ENCODE results near the gene RBMS2.
A peak's percentile ranks its signal among the peaks of the same experiment; 100 is the strongest.

Gene RBMS2
- 2.4 to 5.8 (median 5.6) reads per million in 3 donors for total RNA-seq

GRCh38 chr12:56521590-56522371 is at the start of gene RBMS2:
RBMS2 (plus strand) TSS chr12:56521820; CDS start chr12:56522024, 204 bp downstream.
- H3K4me3 ChIP-seq (ENCODE audit: insufficient read depth, low read depth, low read length, poor library complexity, severe bottlenecking): peak within 1 kb of the TSS; percentile 41
- DNase-seq: peak; percentile 15 to 23 (median 15)
- no peaks in the 10 kb centered on the region for H3K27me3 ChIP-seq (replicated peaks; ENCODE audit: control insufficient read depth, insufficient read depth, low read length, poor library complexity, severe bottlenecking)
- H3K4me1 ChIP-seq (ENCODE audit: control insufficient read depth, insufficient read depth, low read length, poor library complexity, severe bottlenecking): no peaks in the 10 kb centered on the region
- H3K36me3 ChIP-seq (ENCODE audit: control insufficient read depth, insufficient read depth, low read length): no peaks in the 10 kb centered on the region
- peak within 1 kb of the TSS; percentile 32 for H3K27ac ChIP-seq (ENCODE audit: insufficient read depth, low read length, poor library complexity, severe bottlenecking)
- H3K9me3 ChIP-seq (ENCODE audit: control insufficient read depth, low read length): no peaks in the 10 kb centered on the region

- no peaks in the 10 kb centered on the region for H3K27me3 ChIP-seq (replicated peaks; ENCODE audit: control insufficient read depth, insufficient read depth, low read length, poor library complexity, severe bottlenecking)
- DNase-seq: no peak
- H3K27ac ChIP-seq (ENCODE audit: insufficient read depth, low read length, poor library complexity, severe bottlenecking): no peak overlapping the region
- no peaks in the 10 kb centered on the region for H3K9me3 ChIP-seq (ENCODE audit: control insufficient read depth, low read length)
- H3K36me3 ChIP-seq (ENCODE audit: control insufficient read depth, insufficient read depth, low read length): no peaks in the 10 kb centered on the region
- H3K4me1 ChIP-seq (ENCODE audit: control insufficient read depth, insufficient read depth, low read length, poor library complexity, severe bottlenecking): peaks cover 4% of the 10 kb centered on the region
- no peak overlapping the region for H3K4me3 ChIP-seq (ENCODE audit: insufficient read depth, low read depth, low read length, poor library complexity, severe bottlenecking)
Measured at GRCh38 chr12:56474389-56474788, 47.2 kb upstream of the RBMS2 start.

- Histone ChIP-seq H3K27ac (ENCODE audit: insufficient read depth, low read length, poor library complexity, severe bottlenecking) (no peak overlapping the region), H3K4me3 (ENCODE audit: insufficient read depth, low read depth, low read length, poor library complexity, severe bottlenecking) (no peak overlapping the region), H3K9me3 (ENCODE audit: control insufficient read depth, low read length) (no peaks in the 10 kb centered on the region), H3K4me1 (ENCODE audit: control insufficient read depth, insufficient read depth, low read length, poor library complexity, severe bottlenecking) (no peaks in the 10 kb centered on the region), H3K27me3 (replicated peaks; ENCODE audit: control insufficient read depth, insufficient read depth, low read length, poor library complexity, severe bottlenecking) (no peaks in the 10 kb centered on the region), H3K36me3 (ENCODE audit: control insufficient read depth, insufficient read depth, low read length) (no peaks in the 10 kb centered on the region)
- DNase-seq: no peak
Measured at GRCh38 chr12:56476143-56476542, 45.5 kb upstream of the RBMS2 start.

- DNase-seq: no peak
- no peak overlapping the region for H3K4me3 ChIP-seq (ENCODE audit: insufficient read depth, low read depth, low read length, poor library complexity, severe bottlenecking)
- no peaks in the 10 kb centered on the region for H3K9me3 ChIP-seq (ENCODE audit: control insufficient read depth, low read length)
- no peak overlapping the region for H3K27ac ChIP-seq (ENCODE audit: insufficient read depth, low read length, poor library complexity, severe bottlenecking)
- H3K27me3 ChIP-seq (replicated peaks; ENCODE audit: control insufficient read depth, insufficient read depth, low read length, poor library complexity, severe bottlenecking): no peaks in the 10 kb centered on the region
- H3K36me3 ChIP-seq (ENCODE audit: control insufficient read depth, insufficient read depth, low read length): no peaks in the 10 kb centered on the region
- no peaks in the 10 kb centered on the region for H3K4me1 ChIP-seq (ENCODE audit: control insufficient read depth, insufficient read depth, low read length, poor library complexity, severe bottlenecking)
Measured at GRCh38 chr12:56476972-56477432, 44.6 kb upstream of the RBMS2 start.

- no peak overlapping the region for H3K27ac ChIP-seq (ENCODE audit: insufficient read depth, low read length, poor library complexity, severe bottlenecking)
- H3K36me3 ChIP-seq (ENCODE audit: control insufficient read depth, insufficient read depth, low read length): no peaks in the 10 kb centered on the region
- no peaks in the 10 kb centered on the region for H3K27me3 ChIP-seq (replicated peaks; ENCODE audit: control insufficient read depth, insufficient read depth, low read length, poor library complexity, severe bottlenecking)
- H3K4me1 ChIP-seq (ENCODE audit: control insufficient read depth, insufficient read depth, low read length, poor library complexity, severe bottlenecking): no peaks in the 10 kb centered on the region
- H3K4me3 ChIP-seq (ENCODE audit: insufficient read depth, low read depth, low read length, poor library complexity, severe bottlenecking): no peak overlapping the region
- DNase-seq: no peak
- H3K9me3 ChIP-seq (ENCODE audit: control insufficient read depth, low read length): no peaks in the 10 kb centered on the region
Measured at GRCh38 chr12:56477521-56478225, 43.9 kb upstream of the RBMS2 start.

- no peaks in the 10 kb centered on the region for H3K9me3 ChIP-seq (ENCODE audit: control insufficient read depth, low read length)
- no peak overlapping the region for H3K27ac ChIP-seq (ENCODE audit: insufficient read depth, low read length, poor library complexity, severe bottlenecking)
- no peaks in the 10 kb centered on the region for H3K27me3 ChIP-seq (replicated peaks; ENCODE audit: control insufficient read depth, insufficient read depth, low read length, poor library complexity, severe bottlenecking)
- no peaks in the 10 kb centered on the region for H3K36me3 ChIP-seq (ENCODE audit: control insufficient read depth, insufficient read depth, low read length)
- DNase-seq: no peak
- no peaks in the 10 kb centered on the region for H3K4me1 ChIP-seq (ENCODE audit: control insufficient read depth, insufficient read depth, low read length, poor library complexity, severe bottlenecking)
- H3K4me3 ChIP-seq (ENCODE audit: insufficient read depth, low read depth, low read length, poor library complexity, severe bottlenecking): no peak overlapping the region
Measured at GRCh38 chr12:56479625-56480024, 42.0 kb upstream of the RBMS2 start.

- H3K27me3 ChIP-seq (replicated peaks; ENCODE audit: control insufficient read depth, insufficient read depth, low read length, poor library complexity, severe bottlenecking): no peaks in the 10 kb centered on the region
- no peaks in the 10 kb centered on the region for H3K9me3 ChIP-seq (ENCODE audit: control insufficient read depth, low read length)
- no peak overlapping the region for H3K27ac ChIP-seq (ENCODE audit: insufficient read depth, low read length, poor library complexity, severe bottlenecking)
- peaks cover 10% of the 10 kb centered on the region for H3K4me1 ChIP-seq (ENCODE audit: control insufficient read depth, insufficient read depth, low read length, poor library complexity, severe bottlenecking)
- no peak overlapping the region for H3K4me3 ChIP-seq (ENCODE audit: insufficient read depth, low read depth, low read length, poor library complexity, severe bottlenecking)
- no peak for DNase-seq
- H3K36me3 ChIP-seq (ENCODE audit: control insufficient read depth, insufficient read depth, low read length): no peaks in the 10 kb centered on the region
Measured at GRCh38 chr12:56484566-56484965, 37.1 kb upstream of the RBMS2 start.

GRCh38 chr12:56486694-56487093 is 34.9 kb upstream of the RBMS2 start:
- H3K27me3 ChIP-seq (replicated peaks; ENCODE audit: control insufficient read depth, insufficient read depth, low read length, poor library complexity, severe bottlenecking): no peaks in the 10 kb centered on the region
- H3K36me3 ChIP-seq (ENCODE audit: control insufficient read depth, insufficient read depth, low read length): no peaks in the 10 kb centered on the region
- no peak overlapping the region for H3K4me3 ChIP-seq (ENCODE audit: insufficient read depth, low read depth, low read length, poor library complexity, severe bottlenecking)
- DNase-seq: no peak
- no peaks in the 10 kb centered on the region for H3K9me3 ChIP-seq (ENCODE audit: control insufficient read depth, low read length)
- no peak overlapping the region for H3K27ac ChIP-seq (ENCODE audit: insufficient read depth, low read length, poor library complexity, severe bottlenecking)
- peaks cover 10% of the 10 kb centered on the region for H3K4me1 ChIP-seq (ENCODE audit: control insufficient read depth, insufficient read depth, low read length, poor library complexity, severe bottlenecking)

GRCh38 chr12:56487448-56488040 is 34.1 kb upstream of the RBMS2 start:
- H3K27ac ChIP-seq (ENCODE audit: insufficient read depth, low read length, poor library complexity, severe bottlenecking): peak overlapping the region; percentile 42
- H3K4me3 ChIP-seq (ENCODE audit: insufficient read depth, low read depth, low read length, poor library complexity, severe bottlenecking): peak overlapping the region; percentile 74
- H3K36me3 ChIP-seq (ENCODE audit: control insufficient read depth, insufficient read depth, low read length): no peaks in the 10 kb centered on the region
- H3K4me1 ChIP-seq (ENCODE audit: control insufficient read depth, insufficient read depth, low read length, poor library complexity, severe bottlenecking): peaks cover 10% of the 10 kb centered on the region
- no peaks in the 10 kb centered on the region for H3K27me3 ChIP-seq (replicated peaks; ENCODE audit: control insufficient read depth, insufficient read depth, low read length, poor library complexity, severe bottlenecking)
- peak in 1 of 3 donors; percentile 4 for DNase-seq
- H3K9me3 ChIP-seq (ENCODE audit: control insufficient read depth, low read length): no peaks in the 10 kb centered on the region
